Ascending aorta (tissue), 2 donors: ENCODE measurements around the gene ANAPC1. TPM values are rescaled to one million over a fixed set of nuclear protein-coding genes. Genes with fewer than 3 reads are reported as not detected.
A peak's percentile ranks its signal among the peaks of the same experiment; 100 is the strongest.
"Not testable (repeated sequence)": the region's sequence is repeated elsewhere in the genome, so short reads cannot be mapped to it uniquely, and the experiment has no call there.

Experiments used
- DNase-seq, 2 donors: peaks; one replicate each; pipeline ENCODE4 v3.0.0-alpha.2; 2019; ENCODE audit warnings: low spot score in 2 of 2
- H3K27ac ChIP-seq, 2 donors: fragments of 200-600 bp; sonication (generic); one replicate each; pipeline ENCODE4 v1.5.1; 2016 to 2017; ENCODE audit warnings: mild to moderate bottlenecking in 1 of 2
- H3K27me3 ChIP-seq: fragments of 200-600 bp; sonication (generic); one replicate; pipeline ENCODE4 v1.5.1; 2017
- H3K36me3 ChIP-seq, 2 donors: fragments of 200-600 bp; sonication (generic); one replicate each; pipeline ENCODE4 v1.5.1; 2016
- H3K4me1 ChIP-seq, 2 donors: fragments of 200-600 bp; sonication (generic); one replicate each; pipeline ENCODE4 v1.5.1; 2016 to 2017; ENCODE audit warnings: mild to moderate bottlenecking in 1 of 2
- H3K4me3 ChIP-seq, 2 donors: fragments of 200-600 bp; sonication (generic); one replicate each; pipeline ENCODE4 v1.5.1; 2016 to 2017; ENCODE audit warnings: mild to moderate bottlenecking in 1 of 2
- H3K9me3 ChIP-seq, 2 donors: fragments of 200-600 bp; sonication (generic); one replicate each; pipeline ENCODE4 v1.5.1; 2016
- CTCF ChIP-seq, 3 experiments: fragments of 200-600 bp in 2 of 3; fragments of 450-650 bp in 1 of 3; sonication (generic) in 2 of 3; IDR thresholded peaks; one replicate each; pipeline ENCODE4 v1.5.1; 2016 to 2019; ENCODE audit warnings: antibody characterized with exemption in 3 of 3, mild to moderate bottlenecking in 1 of 3, moderate library complexity in 1 of 3
- intact Hi-C: fragments of 100-400 bp; cut with DNase I; formaldehyde crosslinking; loops from one replicate; pipeline ENCODE4 v1.15.1; 2023
- total RNA-seq: library from RNA; depleted of rRNA; stranded (reverse); fragments of >200 nt; gene quantifications from one replicate; pipeline ENCODE4 v1.1.0, GENCODE V29; 2016

The ANAPC1 gene
- total RNA-seq, 1 donor from 2014 or later = 36.6 TPM

GRCh38 chr2:111908578-111908977 lies 24.6 kb upstream of the ANAPC1 start:
- peak overlapping the region in 1 of 2 donors; percentile 28 for H3K27ac ChIP-seq
- H3K4me1 ChIP-seq = peaks cover 0 to 31% of the 10 kb centered on the region in 2 donors
- peak in 1 of 2 donors; percentile 41 for DNase-seq
- no peaks in the 10 kb centered on the region for H3K36me3 ChIP-seq
- TF ChIP-seq CTCF (IDR thresholded peaks at IDR 0.05) = no peak
- no peaks in the 10 kb centered on the region for H3K9me3 ChIP-seq
- no peaks in the 10 kb centered on the region for H3K27me3 ChIP-seq
- intact Hi-C loops = no loop called here
- no peak overlapping the region for H3K4me3 ChIP-seq

GRCh38 chr2:111905990-111906735 lies 22.2 kb upstream of the ANAPC1 start:
- H3K4me1 ChIP-seq = peaks cover 0 to 37% of the 10 kb centered on the region in 2 donors
- no peak for TF ChIP-seq CTCF (IDR thresholded peaks at IDR 0.05)
- intact Hi-C loops = no loop called here

GRCh38 chr2:111905475-111905869 lies 21.5 kb upstream of the ANAPC1 start:
- H3K4me1 ChIP-seq = peaks cover 0 to 41% of the 10 kb centered on the region in 2 donors
- DNase-seq = peak in 1 of 2 donors; percentile 53
- H3K9me3 ChIP-seq, intact Hi-C loops, H3K27me3 ChIP-seq, H3K36me3 ChIP-seq, H3K4me3 ChIP-seq: not testable (repeated sequence)
- peak overlapping the region; percentile 80 to 83 for H3K27ac ChIP-seq

More at GRCh38 chr2:111905990-111906735, 22.2 kb upstream of the ANAPC1 start:
- Histone ChIP-seq H3K27me3 (no peaks in the 10 kb centered on the region), H3K36me3 (no peaks in the 10 kb centered on the region), H3K27ac (peak overlapping the region; percentile 80 to 83), H3K4me3 (peak overlapping the region in 1 of 2 donors; percentile 11), H3K9me3 (no peaks in the 10 kb centered on the region)
- DNase-seq = peak in 1 of 2 donors; percentile 62

- no peak for TF ChIP-seq CTCF (IDR thresholded peaks at IDR 0.05)
- no peaks in the 10 kb centered on the region for H3K27me3 ChIP-seq
- H3K4me1 ChIP-seq = peaks cover 0 to 41% of the 10 kb centered on the region in 2 donors
- H3K36me3 ChIP-seq = no peaks in the 10 kb centered on the region
- H3K4me3 ChIP-seq = no peak overlapping the region
- no peaks in the 10 kb centered on the region for H3K9me3 ChIP-seq
- peak in 1 of 2 donors; percentile 22 for DNase-seq
- H3K27ac ChIP-seq = peak overlapping the region; percentile 80 to 83
- intact Hi-C loops = no loop called here
These were observed 20.9 kb upstream of the ANAPC1 start for GRCh38 chr2:111904726-111905474.

GRCh38 chr2:111903930-111904439 lies 20.0 kb upstream of the ANAPC1 start:
- Histone ChIP-seq H3K4me3 (no peak overlapping the region), H3K9me3 (no peaks in the 10 kb centered on the region), H3K27me3 (no peaks in the 10 kb centered on the region), H3K4me1 (peaks cover 0 to 41% of the 10 kb centered on the region in 2 donors), H3K27ac (peak overlapping the region; percentile 80 to 83), H3K36me3 (no peaks in the 10 kb centered on the region)
- TF ChIP-seq CTCF (IDR thresholded peaks at IDR 0.05) = no peak
- intact Hi-C loops = no loop called here
- DNase-seq = no peak

GRCh38 chr2:111903516-111903915 lies 19.5 kb upstream of the ANAPC1 start:
- no peak for DNase-seq
- no peak for TF ChIP-seq CTCF (IDR thresholded peaks at IDR 0.05)
- Histone ChIP-seq H3K4me3 (no peak overlapping the region), H3K36me3 (no peaks in the 10 kb centered on the region), H3K4me1 (peaks cover 0 to 41% of the 10 kb centered on the region in 2 donors), H3K27me3 (no peaks in the 10 kb centered on the region), H3K9me3 (no peaks in the 10 kb centered on the region), H3K27ac (peak overlapping the region; percentile 80 to 83)
- intact Hi-C loops = no loop called here
